ENCODE measurements around the gene AHR. TPM values are rescaled to one million over a fixed set of nuclear protein-coding genes. Genes with fewer than 3 reads are reported as not detected.

Gene AHR
- total RNA-seq, 4 donors from 2014 or later, result 12.0 to 13.6 (median 13.1) TPM

DNA sequence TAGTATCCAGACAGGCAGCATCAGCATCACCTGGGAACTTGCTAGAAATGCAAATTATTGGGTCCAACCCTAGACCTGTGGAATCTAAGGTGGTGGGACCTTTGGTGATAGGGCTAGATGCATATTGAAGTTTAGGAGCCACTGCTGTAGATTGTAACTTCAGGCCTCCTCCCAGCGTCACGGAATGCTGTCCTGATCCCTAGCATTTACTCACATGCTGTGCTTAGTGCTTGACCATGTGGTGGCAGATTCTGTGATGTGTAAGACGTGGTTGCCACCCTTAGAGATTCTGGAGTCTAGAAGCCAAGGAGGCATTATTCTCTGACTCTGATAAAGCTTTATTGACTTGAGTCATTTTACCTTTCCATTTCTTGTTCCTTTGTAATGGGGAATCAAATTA lies 13.5 kb downstream of the AHR start:
- DNase-seq (no peak), ATAC-seq (no peak)
- in situ Hi-C loops (cut with MboI; ENCODE audit: low sequenced_read_pairs in 4 of 4) (loop anchor here in 1 of 4 donors (25.0 kb wide), 1 partner anchor 625 kb away; the partner anchor contains the start of gene SNX13), intact Hi-C loops (cut with DNase I; ENCODE audit: low total_unique reads) (no loop called here)
- no peaks in the 10 kb centered on the region for H3K4me1 ChIP-seq
- H3K9me3 ChIP-seq, result no peaks in the 10 kb centered on the region
- TF ChIP-seq POLR2A (IDR thresholded peaks at IDR 0.05), result no peak
- TF ChIP-seq, protein P1, sequence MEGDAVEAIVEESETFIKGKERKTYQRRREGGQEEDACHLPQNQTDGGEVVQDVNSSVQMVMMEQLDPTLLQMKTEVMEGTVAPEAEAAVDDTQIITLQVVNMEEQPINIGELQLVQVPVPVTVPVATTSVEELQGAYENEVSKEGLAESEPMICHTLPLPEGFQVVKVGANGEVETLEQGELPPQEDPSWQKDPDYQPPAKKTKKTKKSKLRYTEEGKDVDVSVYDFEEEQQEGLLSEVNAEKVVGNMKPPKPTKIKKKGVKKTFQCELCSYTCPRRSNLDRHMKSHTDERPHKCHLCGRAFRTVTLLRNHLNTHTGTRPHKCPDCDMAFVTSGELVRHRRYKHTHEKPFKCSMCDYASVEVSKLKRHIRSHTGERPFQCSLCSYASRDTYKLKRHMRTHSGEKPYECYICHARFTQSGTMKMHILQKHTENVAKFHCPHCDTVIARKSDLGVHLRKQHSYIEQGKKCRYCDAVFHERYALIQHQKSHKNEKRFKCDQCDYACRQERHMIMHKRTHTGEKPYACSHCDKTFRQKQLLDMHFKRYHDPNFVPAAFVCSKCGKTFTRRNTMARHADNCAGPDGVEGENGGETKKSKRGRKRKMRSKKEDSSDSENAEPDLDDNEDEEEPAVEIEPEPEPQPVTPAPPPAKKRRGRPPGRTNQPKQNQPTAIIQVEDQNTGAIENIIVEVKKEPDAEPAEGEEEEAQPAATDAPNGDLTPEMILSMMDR (IDR thresholded peaks at IDR 0.05 in 4 of 5, conservative IDR thresholded peaks at IDR 0.05 in 1 of 5), result no peak
- no peaks in the 10 kb centered on the region for H3K27me3 ChIP-seq
- no peaks in the 10 kb centered on the region for H3K36me3 ChIP-seq
- H3K4me3 ChIP-seq, result no peak overlapping the region
- peak overlapping the region in 3 of 4 donors; percentile 11 to 37 (median 34) for H3K27ac ChIP-seq

DNA sequence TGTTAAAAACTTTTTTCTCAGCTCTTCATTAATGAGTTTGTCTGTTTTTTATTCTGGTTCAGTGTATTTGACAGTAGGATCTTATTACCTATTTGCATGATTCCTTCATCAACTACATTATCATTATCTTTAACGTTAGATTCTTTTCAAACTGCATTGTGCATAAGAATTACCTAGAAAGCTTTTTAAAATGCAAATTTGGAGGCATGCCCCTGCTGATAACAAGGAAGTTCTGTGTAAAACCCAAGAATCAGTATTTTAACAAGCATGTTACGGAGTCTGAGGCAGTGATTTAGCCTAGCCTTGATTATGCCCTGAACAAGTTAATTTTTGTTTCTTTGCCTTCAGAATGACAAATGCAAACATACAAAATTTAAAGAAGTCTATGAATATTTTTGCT lies 14.2 kb downstream of the AHR start:
- Histone ChIP-seq H3K27me3 (no peaks in the 10 kb centered on the region), H3K9me3 (no peaks in the 10 kb centered on the region), H3K36me3 (no peaks in the 10 kb centered on the region), H3K4me3 (no peak overlapping the region), H3K4me1 (no peaks in the 10 kb centered on the region), H3K27ac (peak overlapping the region in 3 of 4 donors; percentile 9 to 37 (median 34))
- in situ Hi-C loops (cut with MboI; ENCODE audit: low sequenced_read_pairs in 4 of 4) (loop anchor here in 1 of 4 donors (25.0 kb wide), 1 partner anchor 625 kb away; the partner anchor contains the start of gene SNX13), intact Hi-C loops (cut with DNase I; ENCODE audit: low total_unique reads) (no loop called here)
- DNase-seq (no peak), ATAC-seq (no peak)
- no peak for TF ChIP-seq POLR2A (IDR thresholded peaks at IDR 0.05)
- TF ChIP-seq, protein P1 (IDR thresholded peaks at IDR 0.05 in 4 of 5, conservative IDR thresholded peaks at IDR 0.05 in 1 of 5), result no peak

DNA sequence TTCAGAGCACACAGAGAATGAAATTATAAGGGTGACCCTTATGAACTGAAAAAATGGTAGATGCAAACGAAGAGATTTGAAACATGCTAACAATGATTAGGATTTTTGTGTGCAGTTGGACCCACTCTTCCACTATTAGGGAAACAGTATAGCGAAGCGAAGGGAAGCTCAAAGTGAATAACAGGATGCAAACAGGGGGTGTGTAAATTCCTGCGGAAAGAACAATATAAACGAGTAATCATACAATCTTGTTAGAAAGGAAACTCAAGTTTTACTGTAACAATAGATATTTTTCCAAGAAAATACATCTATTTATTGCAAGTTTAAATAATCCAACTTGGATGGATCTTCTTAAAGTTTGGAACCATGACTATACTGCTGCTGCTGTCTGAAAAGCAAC lies 14.7 kb downstream of the AHR start:
- ATAC-seq, result no peak
- in situ Hi-C loops (cut with MboI; ENCODE audit: low sequenced_read_pairs in 4 of 4), result loop anchor here in 1 of 4 donors (25.0 kb wide), 1 partner anchor 624 kb away; the partner anchor contains the start of gene SNX13
- H3K27me3 ChIP-seq, result no peaks in the 10 kb centered on the region
- no peaks in the 10 kb centered on the region for H3K36me3 ChIP-seq
- peak overlapping the region in 2 of 4 donors; percentile 34 to 37 for H3K27ac ChIP-seq
- no peak for TF ChIP-seq POLR2A (IDR thresholded peaks at IDR 0.05)
- TF ChIP-seq, protein P1 (IDR thresholded peaks at IDR 0.05 in 4 of 5, conservative IDR thresholded peaks at IDR 0.05 in 1 of 5), result no peak
- H3K4me1 ChIP-seq, result no peaks in the 10 kb centered on the region
- no peak for DNase-seq
- intact Hi-C loops (cut with DNase I; ENCODE audit: low total_unique reads), result no loop called here
- H3K9me3 ChIP-seq, result no peaks in the 10 kb centered on the region
- no peak overlapping the region for H3K4me3 ChIP-seq

DNA sequence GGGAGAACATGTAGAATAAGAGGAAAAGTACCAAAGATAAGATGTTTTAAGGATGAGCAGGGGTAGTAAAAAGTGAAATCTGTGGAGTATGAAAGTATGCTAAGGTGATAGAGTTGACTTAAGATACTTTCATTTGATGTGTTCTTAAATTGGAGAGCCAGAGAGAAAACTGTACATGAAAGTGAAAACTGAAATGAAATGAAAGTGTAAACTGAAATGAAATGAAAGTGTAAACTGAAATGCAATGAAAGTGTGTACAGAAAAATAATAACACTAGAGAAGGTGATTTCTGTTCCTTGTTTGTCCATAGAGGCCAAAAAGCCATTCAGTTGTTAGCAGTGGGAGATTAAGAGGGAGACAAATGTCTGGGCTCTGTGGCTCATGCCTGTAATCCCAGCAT lies 17.5 kb downstream of the AHR start:
- H3K36me3 ChIP-seq, result no peaks in the 10 kb centered on the region
- no peaks in the 10 kb centered on the region for H3K4me1 ChIP-seq
- TF ChIP-seq POLR2A (IDR thresholded peaks at IDR 0.05), result no peak
- TF ChIP-seq, protein P1 (IDR thresholded peaks at IDR 0.05 in 4 of 5, conservative IDR thresholded peaks at IDR 0.05 in 1 of 5), result no peak
- H3K27me3 ChIP-seq, result no peaks in the 10 kb centered on the region
- no peak overlapping the region for H3K4me3 ChIP-seq
- in situ Hi-C loops (cut with MboI; ENCODE audit: low sequenced_read_pairs in 4 of 4), result loop anchor here in 1 of 4 donors (25.0 kb wide), 1 partner anchor 621 kb away; the partner anchor contains the start of gene SNX13
- intact Hi-C loops (cut with DNase I; ENCODE audit: low total_unique reads), result no loop called here
- ATAC-seq, result no peak
- H3K27ac ChIP-seq, result no peak overlapping the region
- DNase-seq, result no peak
- H3K9me3 ChIP-seq, result no peaks in the 10 kb centered on the region

DNA sequence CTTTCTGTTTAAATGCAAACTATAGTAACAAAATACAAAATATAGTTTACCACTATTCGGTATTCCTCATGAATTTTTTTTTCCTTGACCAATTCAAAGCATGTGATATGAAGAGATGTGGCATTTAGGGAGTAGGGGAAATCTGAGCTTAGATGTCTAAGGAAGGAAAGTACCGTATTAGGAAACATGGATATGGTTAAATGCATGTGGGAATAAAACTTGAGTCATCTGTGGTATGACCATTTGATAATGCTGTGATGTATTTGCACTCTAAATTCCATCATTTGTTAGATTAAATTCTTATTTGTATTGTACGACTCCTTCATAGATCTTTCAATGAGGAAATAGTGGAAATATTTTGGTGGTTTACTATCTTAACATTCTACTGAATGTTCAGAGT lies 19.7 kb downstream of the AHR start:
- ATAC-seq (no peak), DNase-seq (no peak)
- Histone ChIP-seq H3K36me3 (no peaks in the 10 kb centered on the region), H3K27me3 (no peaks in the 10 kb centered on the region), H3K9me3 (no peaks in the 10 kb centered on the region), H3K4me1 (no peaks in the 10 kb centered on the region), H3K4me3 (no peak overlapping the region), H3K27ac (no peak overlapping the region)
- intact Hi-C loops (cut with DNase I; ENCODE audit: low total_unique reads) (no loop called here), in situ Hi-C loops (cut with MboI; ENCODE audit: low sequenced_read_pairs in 4 of 4) (loop anchor here in 1 of 4 donors (25.0 kb wide), 1 partner anchor 619 kb away; the partner anchor contains the start of gene SNX13)
- TF ChIP-seq, protein P1 (IDR thresholded peaks at IDR 0.05 in 4 of 5, conservative IDR thresholded peaks at IDR 0.05 in 1 of 5), result no peak
- TF ChIP-seq POLR2A (IDR thresholded peaks at IDR 0.05), result no peak

Measured in gastrocnemius medialis (tissue), 4 donors.